Neural cell (in vitro differentiated cells): Measurements from ENCODE around the gene PTPRN2.

ENCODE experiments used
- CTCF ChIP-seq: fragments of 450-650 bp; IDR thresholded peaks from 2 replicates; pipeline ENCODE4 v1.5.1; 2014; ENCODE audit warnings: antibody characterized with exemption, mild to moderate bottlenecking, moderate library complexity; ENCODE audit not compliant: poor library complexity, severe bottlenecking
- EP300 ChIP-seq: fragments of 450-650 bp; conservative IDR thresholded peaks from 2 replicates; pipeline ENCODE4 v1.6.1; 2014; ENCODE audit warnings: antibody characterized with exemption, mild to moderate bottlenecking, moderate library complexity; ENCODE audit not compliant: poor library complexity, severe bottlenecking
- EZH2 ChIP-seq: fragments of 200-600, 300-800 bp; shearing (Covaris generic), sonication (generic); IDR thresholded peaks from 2 replicates; pipeline ENCODE4 v1.6.1; 2014; ENCODE audit warnings: antibody characterized with exemption, low read length, borderline replicate concordance, mild to moderate bottlenecking; ENCODE audit not compliant: insufficient read depth, poor library complexity, severe bottlenecking
- MXI1 ChIP-seq: fragments of 450-650 bp; conservative IDR thresholded peaks from 2 replicates; pipeline ENCODE4 v1.6.1; 2014; ENCODE audit warnings: antibody characterized with exemption, mild to moderate bottlenecking; ENCODE audit not compliant: poor library complexity, severe bottlenecking
- POLR2AphosphoS5 ChIP-seq: IDR thresholded peaks from 2 replicates; pipeline ENCODE4 v1.6.1; 2012
- REST ChIP-seq: IDR thresholded peaks from 2 replicates; pipeline ENCODE4 v1.6.1; 2012; ENCODE audit warnings: borderline replicate concordance
- TAF1 ChIP-seq: IDR thresholded peaks from 2 replicates; pipeline ENCODE4 v1.6.1; 2012; ENCODE audit warnings: low read depth

GRCh38 chr7:158549176-158549615 is 38.4 kb downstream of the PTPRN2 start:
- TF ChIP-seq TAF1: no peak
- TF ChIP-seq CTCF: no peak
- TF ChIP-seq EZH2: no peak
- TF ChIP-seq POLR2AphosphoS5: no peak
- TF ChIP-seq MXI1: no peak
- TF ChIP-seq EP300: no peak
- TF ChIP-seq REST: no peak
